HEK293T (cell line): ENCODE results near the gene GRAMD2A.

Source experiments
- CTBP1 ChIP-seq: fragments of 450-650 bp; IDR thresholded peaks from 2 replicates; pipeline ENCODE4 v1.6.1; 2016; ENCODE audit warnings: borderline replicate concordance
- SP1 ChIP-seq: fragments of 450-650 bp; IDR thresholded peaks from 2 replicates; pipeline ENCODE4 v1.6.1; 2017
- SUZ12 ChIP-seq: fragments of 450-650 bp; IDR thresholded peaks from 2 replicates; pipeline ENCODE4 v1.6.1; 2016; ENCODE audit warnings: mild to moderate bottlenecking

- TF ChIP-seq SUZ12 (no peak), CTBP1 (no peak), SP1 (no peak)
These were observed 36.8 kb downstream of the GRAMD2A start for GRCh38 chr15:72160696-72161245.
